Stomach (tissue), 9 donors: ENCODE results near the gene PLCH1. TPM values are rescaled to one million over a fixed set of nuclear protein-coding genes. Genes with fewer than 3 reads are reported as not detected.

Experiments
- DNase-seq, 2 donors: peaks; one replicate each; pipeline versions ENCODE4 v3.0.0 to v3.0.0-alpha.2; 2013 to 2019
- H3K27ac ChIP-seq, 5 donors: fragments of 200-600 bp in 4 of 5; sonication (generic) in 4 of 5; one replicate each; pipeline ENCODE4 v1.5.1; 2013 to 2019; ENCODE audit warnings: mild to moderate bottlenecking in 1 of 5, moderate library complexity in 1 of 5
- H3K27me3 ChIP-seq, 3 donors: fragments of 200-600 bp; sonication (generic); one replicate each; pipeline ENCODE4 v1.5.1; 2017 to 2019; ENCODE audit warnings: mixed run types in 1 of 3
- H3K36me3 ChIP-seq, 4 donors: fragments of 200-600 bp; sonication (generic); 1 replicate in 3 of 4; 2 replicates in 1 of 4; pipeline ENCODE4 v1.5.1; 2016 to 2019
- H3K4me1 ChIP-seq, 4 donors: fragments of 200-600 bp; sonication (generic); one replicate each; pipeline ENCODE4 v1.5.1; 2016 to 2019
- H3K4me3 ChIP-seq, 4 donors: fragments of 200-600 bp; sonication (generic) in 3 of 4; one replicate each; pipeline ENCODE4 v1.5.1; 2016 to 2019; ENCODE audit warnings: mild to moderate bottlenecking in 1 of 4
- H3K9me3 ChIP-seq, 4 donors: fragments of 200-600 bp; sonication (generic); one replicate each; pipeline ENCODE4 v1.5.1; 2016 to 2019
- CTCF ChIP-seq, 7 experiments: fragments of 450-650 bp in 4 of 7; fragments of 200-600 bp in 3 of 7; sonication (generic) in 3 of 7; IDR thresholded peaks; one replicate each; pipeline ENCODE4 v1.5.1; 2016 to 2019; ENCODE audit warnings: antibody characterized with exemption in 7 of 7, control low read depth in 2 of 7, mild to moderate bottlenecking in 1 of 7
- EP300 ChIP-seq: sonication (generic); formaldehyde crosslinking; IDR thresholded peaks from one replicate; pipeline ENCODE4 v1.6.1; 2017; ENCODE audit warnings: antibody characterized with exemption
- POLR2A ChIP-seq, 4 donors: fragments of 450-650 bp; IDR thresholded peaks; one replicate each; pipeline ENCODE4 v1.6.1; 2016; ENCODE audit warnings: antibody characterized with exemption in 4 of 4, control low read depth in 2 of 4, mild to moderate bottlenecking in 1 of 4, moderate library complexity in 1 of 4
- POLR2AphosphoS5 ChIP-seq, 3 donors: sonication (generic); formaldehyde crosslinking; IDR thresholded peaks; one replicate each; pipeline ENCODE4 v1.6.1; 2016; ENCODE audit warnings: antibody characterized with exemption in 3 of 3
- WGBS, 5 donors: extraction: QIAGEN DNeasy Blood & Tissue Kit in 3 of 5; methylation state at CpG; one replicate each; pipeline versions ENCODE4 v1.1.5 to v1.1.7; 2013 to 2018; 5-methylcytosine and 5-hydroxymethylcytosine counted together
- intact Hi-C: fragments of 100-400 bp; cut with DNase I; formaldehyde crosslinking; loops from one replicate; pipeline ENCODE4 v1.15.1; 2023; ENCODE audit warnings: low total_unique reads
- polyA plus RNA-seq, 3 donors: library from polyadenylated mRNA; stranded (reverse); fragments of 200-250 nt; gene quantifications; one replicate each; pipeline ENCODE4 v1.2.3, GENCODE V29; 2013
- total RNA-seq, 5 donors: library from RNA; depleted of rRNA; stranded (reverse); fragments of >200 nt; gene quantifications; one replicate each; pipeline versions ENCODE4 v1.1.0 to v1.2.3, GENCODE V29; 2014 to 2016
- donor health status: healthy with polysubstance abuse.
- donor health status: Bipolar disorder and iron deficiency.
- donor health status: healthy.

PLCH1 gene
- total and polyA plus RNA-seq, 8 donors, result 0.75 to 18.8 (median 3.3) TPM

- 85 to 98% (median 90%) methylated on average over 7 of the region's 7 CpGs for WGBS, 5 donors
- DNase-seq, result no peak
- H3K27ac ChIP-seq, result no peak overlapping the region
- no peak overlapping the region for H3K4me3 ChIP-seq
- H3K36me3 ChIP-seq, result peaks cover 0 to 18% (median 3%) of the 10 kb centered on the region in 4 donors
- intact Hi-C loops, result no loop called here
- no peaks in the 10 kb centered on the region for H3K9me3 ChIP-seq
- TF ChIP-seq EP300 (no peak), CTCF (IDR thresholded peaks at IDR 0.05) (no peak), POLR2AphosphoS5 (IDR thresholded peaks at IDR 0.05) (no peak), POLR2A (IDR thresholded peaks at IDR 0.05) (no peak)
- H3K27me3 ChIP-seq, result no peaks in the 10 kb centered on the region
- no peaks in the 10 kb centered on the region for H3K4me1 ChIP-seq
These were observed 12.7 kb upstream of the PLCH1 start for GRCh38 chr3:155757577-155757976.

GRCh38 chr3:155753038-155753639, 8.3 kb upstream of the PLCH1 start:
- Histone ChIP-seq H3K9me3 (no peaks in the 10 kb centered on the region), H3K4me1 (no peaks in the 10 kb centered on the region), H3K27ac (no peak overlapping the region), H3K36me3 (peaks cover 0 to 2% (median 0%) of the 10 kb centered on the region in 4 donors), H3K4me3 (no peak overlapping the region), H3K27me3 (no peaks in the 10 kb centered on the region)
- TF ChIP-seq CTCF (IDR thresholded peaks at IDR 0.05) (peak in 3 of 7 experiments; percentile 28 to 32 (median 29)), POLR2A (IDR thresholded peaks at IDR 0.05) (no peak)
- peak in 1 of 2 donors; percentile 47 for DNase-seq
- intact Hi-C loops, result no loop called here
- WGBS, 5 donors, result 70 to 77% (median 73%) methylated on average over 11 of the region's 11 CpGs

- DNase-seq, result peak in 1 of 2 donors; percentile 27
- Histone ChIP-seq H3K27me3 (peaks cover 0 to 17% (median 14%) of the 10 kb centered on the region in 3 donors), H3K4me3 (no peak overlapping the region), H3K9me3 (no peaks in the 10 kb centered on the region), H3K4me1 (peaks cover 0 to 25% (median 16%) of the 10 kb centered on the region in 4 donors), H3K36me3 (no peaks in the 10 kb centered on the region), H3K27ac (no peak overlapping the region)
- intact Hi-C loops, result no loop called here
- 46 to 60% (median 52%) methylated on average over 8 of the region's 8 CpGs for WGBS, 5 donors
- no peak for TF ChIP-seq POLR2A (IDR thresholded peaks at IDR 0.05)
- TF ChIP-seq EP300, result no peak
- no peak for TF ChIP-seq CTCF (IDR thresholded peaks at IDR 0.05)
- no peak for TF ChIP-seq POLR2AphosphoS5 (IDR thresholded peaks at IDR 0.05)
These were observed 3.9 kb upstream of the PLCH1 start for GRCh38 chr3:155748611-155749365.

- H3K4me1 ChIP-seq, result peaks cover 0 to 34% (median 22%) of the 10 kb centered on the region in 4 donors
- H3K27me3 ChIP-seq, result peaks cover 0 to 21% (median 18%) of the 10 kb centered on the region in 3 donors
- no peak overlapping the region for H3K27ac ChIP-seq
- 75 to 91% (median 88%) methylated on average over 3 of the region's 3 CpGs for WGBS, 5 donors
- TF ChIP-seq POLR2A (IDR thresholded peaks at IDR 0.05), result no peak
- no peak for TF ChIP-seq CTCF (IDR thresholded peaks at IDR 0.05)
- TF ChIP-seq EP300, result no peak
- no peak for TF ChIP-seq POLR2AphosphoS5 (IDR thresholded peaks at IDR 0.05)
- H3K36me3 ChIP-seq, result no peaks in the 10 kb centered on the region
- intact Hi-C loops, result no loop called here
- no peak overlapping the region for H3K4me3 ChIP-seq
- no peak for DNase-seq
- H3K9me3 ChIP-seq, result no peaks in the 10 kb centered on the region
These were observed 3.0 kb upstream of the PLCH1 start for GRCh38 chr3:155747946-155748290.
